NCI-H2107 treated with DMSO at 0.1 percent for 48 hours (cell line): Measurements from ENCODE around the gene ALOXE3.

Source experiments
- DNase-seq: peaks from one replicate; lab custom pipeline; 2025; ENCODE audit not compliant: unreplicated experiment; lab: John Stamatoyannopoulos, UW

ALOXE3 gene

GRCh38 chr17:8055851-8056231 is 62.5 kb downstream of the ALOXE3 start:
- no peak for DNase-seq

GRCh38 chr17:8053600-8053999 is 64.7 kb downstream of the ALOXE3 start:
- DNase-seq, result no peak

GRCh38 chr17:8052256-8053252 is 65.8 kb downstream of the ALOXE3 start:
- DNase-seq, result no peak

GRCh38 chr17:8051831-8052230 is 66.5 kb downstream of the ALOXE3 start:
- DNase-seq, result no peak

- no peak for DNase-seq
These were observed 69.6 kb downstream of the ALOXE3 start for GRCh38 chr17:8048736-8049135.

GRCh38 chr17:8048236-8048635 is 70.1 kb downstream of the ALOXE3 start:
- no peak for DNase-seq

GRCh38 chr17:8047769-8048110 is 70.6 kb downstream of the ALOXE3 start:
- DNase-seq, result no peak

GRCh38 chr17:8046929-8047768 is 71.2 kb downstream of the ALOXE3 start:
- DNase-seq, result no peak

- no peak for DNase-seq
These were observed 71.9 kb downstream of the ALOXE3 start for GRCh38 chr17:8046306-8046928.
